SK-N-SH (cell line): ENCODE results near the gene GLTP. TPM values are rescaled to one million over a fixed set of nuclear protein-coding genes. Genes with fewer than 3 reads are reported as not detected.

ENCODE experiments used
- CTCF ChIA-PET: fragments of 300-600, 350-600 bp; formaldehyde crosslinking; extraction: SDS; loops from one replicate; lab custom pipeline; 2021; lab: Yijun Ruan, JAX
- POLR2A ChIA-PET: fragments of 350-600 bp; sonication (Branson Sonifier 250); formaldehyde crosslinking; extraction: SDS; loops from one replicate; lab custom pipeline; 2020; ENCODE audit warnings: antibody characterized with exemption, inconsistent platforms; lab: Yijun Ruan, JAX
- DNase-seq: peaks from one replicate; pipeline ENCODE4 v3.0.0; 2012
- H2AFZ ChIP-seq: fragments of 200-600 bp; sonication (generic); 2 replicates; pipeline ENCODE4 v1.8.1; 2016; ENCODE audit warnings: antibody characterized with exemption, mild to moderate bottlenecking, low read depth
- H3F3A ChIP-seq: fragments of 200-600 bp; sonication (generic); replicated peaks from 2 replicates; pipeline ENCODE3; 2016; ENCODE audit warnings: antibody characterized with exemption, mild to moderate bottlenecking; ENCODE audit not compliant: insufficient read depth
- H3K27ac ChIP-seq, 2 experiments: fragments of 200-500 bp in 1 of 2; fragments of 200-600 bp in 1 of 2; sonication (Bioruptor generic) in 1 of 2; sonication (generic), shearing (Covaris generic) in 1 of 2; 2 replicates each; pipeline versions ENCODE4 v1.5.1 to v1.6.1; 2014 to 2016; ENCODE audit warnings: low read depth in 2 of 2, inconsistent platforms in 1 of 2, low read length in 1 of 2, mild to moderate bottlenecking in 1 of 2, mixed read lengths in 1 of 2
- H3K27me3 ChIP-seq: fragments of 200-600 bp; sonication (generic), shearing (Covaris generic); 2 replicates; pipeline ENCODE4 v1.6.1; 2016; ENCODE audit warnings: mixed run types; ENCODE audit not compliant: insufficient read depth
- H3K36me3 ChIP-seq, 2 experiments: fragments of 200-500 bp in 1 of 2; fragments of 200-600 bp in 1 of 2; sonication (Bioruptor generic) in 1 of 2; sonication (generic) in 1 of 2; replicated peaks in 1 of 2; 2 replicates each; pipeline versions ENCODE3 to v1.5.1; 2014 to 2016; ENCODE audit warnings: low read length in 1 of 2, mild to moderate bottlenecking in 1 of 2; ENCODE audit not compliant: insufficient read depth in 2 of 2, control insufficient read depth in 1 of 2
- H3K4me1 ChIP-seq, 2 experiments: fragments of 200-500 bp in 1 of 2; fragments of 200-600 bp in 1 of 2; sonication (Bioruptor generic) in 1 of 2; sonication (generic), shearing (Covaris generic) in 1 of 2; 2 replicates each; pipeline versions ENCODE4 v1.5.1 to v1.6.1; 2014 to 2016; ENCODE audit warnings: low read depth in 1 of 2, low read length in 1 of 2, mixed run types in 1 of 2; ENCODE audit not compliant: insufficient read depth in 2 of 2, control insufficient read depth in 1 of 2
- H3K4me2 ChIP-seq: fragments of 200-600 bp; sonication (generic), shearing (Covaris generic); 2 replicates; pipeline ENCODE4 v1.6.1; 2017; ENCODE audit warnings: mixed run types
- H3K4me3 ChIP-seq, 2 experiments: fragments of 200-500 bp in 1 of 2; fragments of 200-600 bp in 1 of 2; sonication (Bioruptor generic) in 1 of 2; sonication (generic), shearing (Covaris generic) in 1 of 2; 2 replicates each; pipeline versions ENCODE4 v1.5.1 to v1.8.1; 2014 to 2016; ENCODE audit warnings: low read depth in 2 of 2, inconsistent platforms in 1 of 2, low read length in 1 of 2, mild to moderate bottlenecking in 1 of 2, mixed read lengths in 1 of 2, moderate library complexity in 1 of 2
- H3K79me2 ChIP-seq: fragments of 200-600 bp; sonication (generic); 2 replicates; pipeline ENCODE4 v1.8.1; 2017; ENCODE audit warnings: mild to moderate bottlenecking; ENCODE audit not compliant: insufficient read depth
- H3K9ac ChIP-seq: fragments of 200-600 bp; sonication (generic); 2 replicates; pipeline ENCODE4 v1.6.1; 2017; ENCODE audit warnings: mixed run types
- H3K9me2 ChIP-seq: fragments of 200-600 bp; sonication (generic); 2 replicates; pipeline ENCODE4 v1.6.1; 2017; ENCODE audit warnings: mixed run types
- H3K9me3 ChIP-seq: fragments of 200-600 bp; sonication (generic); 2 replicates; pipeline ENCODE4 v1.6.1; 2017; ENCODE audit warnings: mixed run types, mild to moderate bottlenecking, moderate library complexity
- H4K20me1 ChIP-seq: fragments of 200-600 bp; sonication (generic); 2 replicates; pipeline ENCODE4 v1.6.1; 2017; ENCODE audit warnings: mild to moderate bottlenecking, mixed run types; ENCODE audit not compliant: insufficient read depth
- ELF1 ChIP-seq: IDR thresholded peaks from 2 replicates; pipeline ENCODE4 v1.4.0; 2012
- EP300 ChIP-seq, 2 experiments: IDR thresholded peaks; 2 replicates each; pipeline versions ENCODE4 v1.4.0 to v1.6.1; 2012; ENCODE audit warnings: borderline replicate concordance in 1 of 2, low read depth in 1 of 2, low read length in 1 of 2
- FOXJ3 ChIP-seq: sonication (generic); formaldehyde crosslinking; IDR thresholded peaks from 2 replicates; pipeline ENCODE4 v1.5.1; 2020; ENCODE audit warnings: mild to moderate bottlenecking, missing genetic modification reagents
- FOXM1 ChIP-seq: IDR thresholded peaks from 2 replicates; pipeline ENCODE4 v1.4.0; 2012; ENCODE audit warnings: low read depth, mild to moderate bottlenecking
- GABPA ChIP-seq: IDR thresholded peaks from 2 replicates; pipeline ENCODE4 v1.4.0; 2012; ENCODE audit warnings: low read depth, mild to moderate bottlenecking
- JUND ChIP-seq: IDR thresholded peaks from 2 replicates; pipeline ENCODE4 v1.4.0; 2012
- POLR2AphosphoS5 ChIP-seq: IDR thresholded peaks from 2 replicates; pipeline ENCODE4 v1.6.1; 2012; ENCODE audit warnings: low read depth, low read length
- RAD21 ChIP-seq: IDR thresholded peaks from 2 replicates; pipeline ENCODE4 v1.6.1; 2012; ENCODE audit warnings: mild to moderate bottlenecking, low read length
- RCOR1 ChIP-seq: fragments of 150-350 bp; IDR thresholded peaks from 2 replicates; pipeline ENCODE4 v1.6.1; 2017; ENCODE audit warnings: antibody characterized with exemption, low read length
- RFX5 ChIP-seq: IDR thresholded peaks from 2 replicates; pipeline ENCODE4 v1.6.1; 2012; ENCODE audit warnings: mild to moderate bottlenecking, improper control_type of control experiment, low read length
- SIN3A ChIP-seq: IDR thresholded peaks from 2 replicates; pipeline ENCODE4 v1.6.1; 2012; ENCODE audit warnings: low read depth, mild to moderate bottlenecking, low read length, moderate library complexity, borderline replicate concordance
- SMC3 ChIP-seq: IDR thresholded peaks from 2 replicates; pipeline ENCODE4 v1.6.1; 2012; ENCODE audit warnings: low read depth, low read length, improper control_type of control experiment
- TAF1 ChIP-seq: IDR thresholded peaks from 2 replicates; pipeline ENCODE4 v1.6.1; 2012; ENCODE audit warnings: low read depth, mild to moderate bottlenecking, low read length, moderate library complexity, borderline replicate concordance
- WGBS: methylation state at CpG from one replicate; pipeline ENCODE4 v1.1.6; 2017; ENCODE audit warnings: low lambda C conversion rate; 5-methylcytosine and 5-hydroxymethylcytosine counted together
- polyA plus RNA-seq, 3 experiments: library from polyadenylated mRNA; depleted of rRNA; stranded (reverse); fragments of >200 nt; gene quantifications; 2 replicates each; pipeline ENCODE4 v1.2.3, GENCODE V29; 2012
- TF ChIP-seq, protein P1 (sequence below): IDR thresholded peaks from 2 replicates; pipeline ENCODE4 v1.4.0; 2012; ENCODE audit warnings: low read depth
- TF ChIP-seq, protein P2 (sequence below): fragments of 200-600 bp; sonication (generic); IDR thresholded peaks from 2 replicates; pipeline ENCODE4 v1.6.1; 2017; ENCODE audit warnings: antibody characterized with exemption, mild to moderate bottlenecking, moderate library complexity

Gene GLTP
- polyA plus RNA-seq, 1 of the 3 experiments (the other 2 are of a cell fraction), result 23.0 TPM

DNA sequence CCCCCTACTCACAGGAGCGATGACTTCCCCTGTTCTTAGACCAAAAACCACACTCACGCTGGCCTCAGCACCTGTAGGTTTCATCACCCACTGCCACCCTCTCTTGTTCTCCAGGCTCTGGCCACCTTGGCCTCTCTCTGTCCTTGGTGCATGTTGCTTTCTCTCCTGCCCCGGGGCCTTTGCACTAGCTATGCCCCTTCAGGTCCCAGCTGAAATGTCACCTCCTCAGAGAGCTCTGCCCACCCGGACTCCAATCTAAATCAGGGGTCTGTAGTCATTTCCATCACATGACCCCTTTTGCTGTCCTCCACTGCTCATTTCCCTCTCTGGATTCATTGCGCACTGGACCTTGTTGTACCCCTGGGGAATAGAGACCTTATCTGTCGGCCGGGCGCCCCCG is 39.0 kb downstream of the GLTP start (continued):
- TF ChIP-seq FOXJ3 (CRISPR knock-in tag) (no peak), ELF1 (no peak), RCOR1 (no peak), POLR2AphosphoS5 (no peak), JUND (no peak)
- TF ChIP-seq, protein P1, sequence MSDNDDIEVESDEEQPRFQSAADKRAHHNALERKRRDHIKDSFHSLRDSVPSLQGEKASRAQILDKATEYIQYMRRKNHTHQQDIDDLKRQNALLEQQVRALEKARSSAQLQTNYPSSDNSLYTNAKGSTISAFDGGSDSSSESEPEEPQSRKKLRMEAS, result no peak

DNA sequence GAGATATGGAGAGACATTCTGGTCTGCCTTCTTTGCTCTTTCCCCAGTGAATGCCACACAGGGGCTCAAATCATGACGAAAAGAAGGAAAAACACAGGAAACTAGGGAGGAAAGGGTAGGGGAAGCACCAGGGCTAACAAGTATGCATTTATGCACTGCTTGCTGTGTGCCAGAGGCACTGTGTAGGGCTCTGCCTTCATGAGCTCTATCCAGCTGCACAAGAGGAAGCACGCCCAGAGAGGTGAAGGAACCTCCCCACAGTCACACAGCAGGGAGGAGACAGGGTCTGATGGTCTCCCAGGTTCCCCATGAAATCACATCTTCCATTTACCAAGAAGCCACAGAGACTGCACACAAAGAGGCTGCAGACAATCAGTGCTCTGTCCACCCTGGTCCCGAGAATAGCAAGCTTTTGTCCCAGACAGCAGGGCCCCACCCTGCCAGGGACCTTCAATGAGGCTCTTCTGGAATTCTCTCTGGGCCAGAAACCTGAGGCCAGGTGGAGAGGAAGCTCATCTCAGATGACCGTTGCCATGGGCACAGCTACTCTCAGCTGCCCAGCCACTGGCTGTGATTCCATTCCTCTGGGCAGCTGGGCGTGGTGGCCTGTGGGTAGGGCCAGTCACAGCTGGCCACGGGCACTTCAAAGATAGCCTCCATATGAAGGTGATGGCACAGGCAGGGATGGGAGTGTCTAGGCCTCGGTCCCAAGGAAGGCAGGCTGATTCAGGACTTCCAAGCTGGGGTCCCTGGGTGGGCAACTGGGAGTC is 39.9 kb downstream of the GLTP start:
- no peak for DNase-seq
- TF ChIP-seq SMC3 (no peak), TAF1 (no peak), RFX5 (no peak), FOXM1 (no peak), RAD21 (no peak), EP300 (IDR thresholded peaks at IDR 0.05; ENCODE audit: borderline replicate concordance in 1 of 2, low read depth in 1 of 2, low read length in 1 of 2) (no peak), GABPA (no peak), SIN3A (no peak)
- TF ChIP-seq, protein P2, sequence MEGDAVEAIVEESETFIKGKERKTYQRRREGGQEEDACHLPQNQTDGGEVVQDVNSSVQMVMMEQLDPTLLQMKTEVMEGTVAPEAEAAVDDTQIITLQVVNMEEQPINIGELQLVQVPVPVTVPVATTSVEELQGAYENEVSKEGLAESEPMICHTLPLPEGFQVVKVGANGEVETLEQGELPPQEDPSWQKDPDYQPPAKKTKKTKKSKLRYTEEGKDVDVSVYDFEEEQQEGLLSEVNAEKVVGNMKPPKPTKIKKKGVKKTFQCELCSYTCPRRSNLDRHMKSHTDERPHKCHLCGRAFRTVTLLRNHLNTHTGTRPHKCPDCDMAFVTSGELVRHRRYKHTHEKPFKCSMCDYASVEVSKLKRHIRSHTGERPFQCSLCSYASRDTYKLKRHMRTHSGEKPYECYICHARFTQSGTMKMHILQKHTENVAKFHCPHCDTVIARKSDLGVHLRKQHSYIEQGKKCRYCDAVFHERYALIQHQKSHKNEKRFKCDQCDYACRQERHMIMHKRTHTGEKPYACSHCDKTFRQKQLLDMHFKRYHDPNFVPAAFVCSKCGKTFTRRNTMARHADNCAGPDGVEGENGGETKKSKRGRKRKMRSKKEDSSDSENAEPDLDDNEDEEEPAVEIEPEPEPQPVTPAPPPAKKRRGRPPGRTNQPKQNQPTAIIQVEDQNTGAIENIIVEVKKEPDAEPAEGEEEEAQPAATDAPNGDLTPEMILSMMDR, result no peak
- TF ChIP-seq, protein P1, result no peak
- POLR2A ChIA-PET, result interaction anchor here (0.5 kb wide), 1 partner anchor 1766 kb away, joined by 3 read pairs; no protein-coding TSS in a partner anchor
- no peak overlapping the region for H3K27ac ChIP-seq
- CTCF ChIA-PET, result interaction anchor here (0.7 to 8.3 kb wide), 4 partner anchors 13 to 41 kb away, joined by 3 to 89 read pairs (median 7); no protein-coding TSS in a partner anchor
- H3K36me3 ChIP-seq, result no peaks in the 10 kb centered on the region
- H3K4me1 ChIP-seq, result peaks cover 0 to under 1% of the 10 kb centered on the region in 2 experiments; a peak in 1 of 4 replicates
- H3K79me2 ChIP-seq, result no peaks in the 10 kb centered on the region
- H3K9ac ChIP-seq, result no peak overlapping the region
- no peaks in the 10 kb centered on the region for H4K20me1 ChIP-seq
- no peak overlapping the region for H3K4me2 ChIP-seq
- H3K4me3 ChIP-seq, result no peak overlapping the region
- H3F3A ChIP-seq, result peaks cover 7% of the 10 kb centered on the region
- H2AFZ ChIP-seq, result no peak overlapping the region
- no peaks in the 10 kb centered on the region for H3K9me2 ChIP-seq
- H3K27me3 ChIP-seq, result no peaks in the 10 kb centered on the region
- no peaks in the 10 kb centered on the region for H3K9me3 ChIP-seq
- WGBS, result 51% methylated on average over 2 of the region's 7 CpGs
